Bronchial epithelial cell (primary cell): ENCODE measurements around the gene TMPRSS4. TPM values are rescaled to one million over a fixed set of nuclear protein-coding genes. Genes with fewer than 3 reads are reported as not detected.

ENCODE experiments used
- DNase-seq: peaks from one replicate; pipeline ENCODE4 v3.0.0-alpha.2; 2010; ENCODE audit warnings: low read depth
- FAIRE-seq: peaks from 2 replicates; lab custom pipeline; 2011; peaks lifted over from hg19 to GRCh38; lab: Jason Lieb, UNC
- H3K27me3 ChIP-seq: 2 replicates; pipeline ENCODE4 v1.5.1; 2011; ENCODE audit warnings: low read length; ENCODE audit not compliant: control insufficient read depth, insufficient read depth
- H3K36me3 ChIP-seq: 2 replicates; pipeline ENCODE4 v1.5.1; 2011; ENCODE audit warnings: low read length; ENCODE audit not compliant: control insufficient read depth, insufficient read depth
- H3K4me3 ChIP-seq: 2 replicates; pipeline ENCODE4 v1.5.1; 2011; ENCODE audit warnings: mild to moderate bottlenecking, low read depth, low read length, control low read depth
- CTCF ChIP-seq: IDR thresholded peaks from 2 replicates; pipeline ENCODE4 v1.5.1; 2011; ENCODE audit warnings: mild to moderate bottlenecking, moderate library complexity, low read length, control low read depth, inconsistent platforms; ENCODE audit not compliant: insufficient read depth, severe bottlenecking
- total RNA-seq: library from RNA; depleted of rRNA; stranded (reverse); fragments of >200 nt; gene quantifications from 2 replicates; pipeline ENCODE4 v1.2.1, GENCODE V29; 2014

TMPRSS4 gene
- total RNA-seq, 1 donor from 2014 or later, result 42.4 TPM

DNA sequence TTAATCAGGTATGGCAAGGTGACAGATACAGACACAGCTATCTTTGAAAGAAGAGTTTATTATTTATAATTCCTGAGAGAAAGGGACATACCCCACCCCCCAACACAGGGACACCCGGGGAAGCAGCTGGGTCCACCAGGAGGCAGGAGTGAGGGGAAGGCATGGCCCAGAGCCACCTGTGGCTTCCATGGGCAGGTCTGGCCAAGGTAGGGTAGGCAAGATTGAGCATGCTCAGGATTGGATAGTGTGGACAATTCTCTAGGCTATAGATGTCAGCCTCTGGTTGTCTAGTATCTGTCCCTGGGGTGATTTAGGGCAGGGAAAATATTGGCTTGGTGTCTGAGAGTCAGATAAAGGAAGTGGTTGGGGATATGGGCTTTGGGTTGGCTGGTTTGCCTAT, 37.4 kb downstream of the TMPRSS4 start:
- H3K27me3 ChIP-seq, result no peaks in the 10 kb centered on the region
- DNase-seq (peak; percentile 58), FAIRE-seq (no peak)
- peaks cover 6% of the 10 kb centered on the region for H3K36me3 ChIP-seq
- no peak for TF ChIP-seq CTCF
- H3K4me3 ChIP-seq, result no peak overlapping the region

GRCh38 chr11:118115048-118115447, 38.2 kb downstream of the TMPRSS4 start:
- no peak for TF ChIP-seq CTCF
- H3K27me3 ChIP-seq, result no peaks in the 10 kb centered on the region
- H3K4me3 ChIP-seq, result no peak overlapping the region

DNA sequence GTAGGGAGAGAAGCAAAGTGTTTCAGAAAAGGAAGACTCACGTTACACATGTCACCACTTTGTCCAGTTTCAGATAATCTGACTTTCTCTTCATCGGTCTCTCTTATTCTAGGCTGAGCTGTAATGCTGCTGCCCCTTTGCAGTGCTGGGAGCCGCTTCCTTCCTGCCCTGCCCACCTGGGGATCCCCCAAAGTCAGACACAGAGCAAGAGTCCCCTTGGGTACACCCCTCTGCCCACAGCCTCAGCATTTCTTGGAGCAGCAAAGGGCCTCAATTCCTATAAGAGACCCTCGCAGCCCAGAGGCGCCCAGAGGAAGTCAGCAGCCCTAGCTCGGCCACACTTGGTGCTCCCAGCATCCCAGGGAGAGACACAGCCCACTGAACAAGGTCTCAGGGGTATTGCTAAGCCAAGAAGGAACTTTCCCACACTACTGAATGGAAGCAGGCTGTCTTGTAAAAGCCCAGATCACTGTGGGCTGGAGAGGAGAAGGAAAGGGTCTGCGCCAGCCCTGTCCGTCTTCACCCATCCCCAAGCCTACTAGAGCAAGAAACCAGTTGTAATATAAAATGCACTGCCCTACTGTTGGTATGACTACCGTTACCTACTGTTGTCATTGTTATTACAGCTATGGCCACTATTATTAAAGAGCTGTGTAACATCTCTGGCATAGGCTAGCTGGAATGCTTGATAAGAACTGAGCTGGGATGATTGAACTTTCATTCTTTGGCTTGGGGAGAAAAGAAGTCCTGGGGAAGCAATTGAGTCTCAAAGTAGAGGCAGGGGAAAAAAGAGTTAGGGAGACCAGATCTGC, 41.1 kb downstream of the TMPRSS4 start:
- no peak for TF ChIP-seq CTCF
- Histone ChIP-seq H3K4me3 (no peak overlapping the region), H3K27me3 (no peaks in the 10 kb centered on the region), H3K36me3 (peaks cover 5% of the 10 kb centered on the region)
- no peak for DNase-seq
- no peak for FAIRE-seq

More at GRCh38 chr11:118115048-118115447, 38.2 kb downstream of the TMPRSS4 start:
- FAIRE-seq, result no peak
- no peak for DNase-seq
- H3K36me3 ChIP-seq, result peaks cover 6% of the 10 kb centered on the region

- Histone ChIP-seq H3K4me3 (no peak overlapping the region), H3K36me3 (peaks cover 3% of the 10 kb centered on the region), H3K27me3 (no peaks in the 10 kb centered on the region)
- no peak for DNase-seq
- no peak for TF ChIP-seq CTCF
- FAIRE-seq, result no peak
These were observed 43.9 kb downstream of the TMPRSS4 start for GRCh38 chr11:118120793-118121192.

- FAIRE-seq (no peak), DNase-seq (no peak)
- Histone ChIP-seq H3K36me3 (no peaks in the 10 kb centered on the region), H3K27me3 (no peaks in the 10 kb centered on the region), H3K4me3 (no peak overlapping the region)
- TF ChIP-seq CTCF, result no peak
These were observed 48.2 kb downstream of the TMPRSS4 start for GRCh38 chr11:118124929-118125535.
